GM23338 (cell line): ENCODE measurements around the gene SPECC1. TPM values are rescaled to one million over a fixed set of nuclear protein-coding genes. Genes with fewer than 3 reads are reported as not detected.

Source experiments
- ATAC-seq: fragments of 200-7000 bp; cut with Tn5 transposase; 3 replicates; pipeline ENCODE4 v1.9.1; 2020
- DNase-seq: peaks from one replicate; pipeline ENCODE4 v3.0.0-alpha.2; 2015; ENCODE audit warnings: low spot score
- H2AFZ ChIP-seq: fragments of 200-600 bp; sonication (generic); 2 replicates; pipeline ENCODE4 v1.8.0; 2016; ENCODE audit warnings: antibody characterized with exemption, mild to moderate bottlenecking, moderate library complexity
- H3F3A ChIP-seq: fragments of 200-600 bp; sonication (generic); replicated peaks from 2 replicates; pipeline ENCODE4 v1.8.0; 2017; ENCODE audit warnings: antibody characterized with exemption, mixed run types, low read depth
- H3K27ac ChIP-seq: fragments of 200-600 bp; sonication (generic); 2 replicates; pipeline ENCODE4 v1.6.1; 2016; ENCODE audit warnings: low read depth
- H3K27me3 ChIP-seq: fragments of 200-600 bp; sonication (generic); 2 replicates; pipeline ENCODE4 v1.8.0; 2016; ENCODE audit warnings: mild to moderate bottlenecking, mixed run types, moderate library complexity; ENCODE audit not compliant: insufficient read depth
- H3K36me3 ChIP-seq: fragments of 200-600 bp; sonication (generic); 2 replicates; pipeline ENCODE4 v1.8.0; 2016; ENCODE audit warnings: mild to moderate bottlenecking; ENCODE audit not compliant: insufficient read depth
- H3K4me1 ChIP-seq: fragments of 200-600 bp; sonication (generic); 2 replicates; pipeline ENCODE4 v1.8.0; 2016; ENCODE audit warnings: mild to moderate bottlenecking, moderate library complexity; ENCODE audit not compliant: insufficient read depth
- H3K4me2 ChIP-seq: fragments of 200-600 bp; sonication (generic); 2 replicates; pipeline ENCODE4 v1.7.1; 2017; ENCODE audit warnings: mixed run types
- H3K4me3 ChIP-seq: fragments of 200-600 bp; sonication (generic); 2 replicates; pipeline ENCODE4 v1.6.1; 2016; ENCODE audit warnings: mixed run types
- H3K79me2 ChIP-seq: fragments of 200-600 bp; sonication (generic); replicated peaks from 2 replicates; pipeline ENCODE4 v1.8.0; 2017; ENCODE audit warnings: mild to moderate bottlenecking; ENCODE audit not compliant: insufficient read depth
- H3K9me2 ChIP-seq: fragments of 200-600 bp; sonication (generic); 2 replicates; pipeline ENCODE4 v1.8.0; 2017; ENCODE audit not compliant: insufficient read depth
- H4K20me1 ChIP-seq: fragments of 200-600 bp; sonication (generic); replicated peaks from 2 replicates; pipeline ENCODE4 v1.8.0; 2017; ENCODE audit warnings: mild to moderate bottlenecking; ENCODE audit not compliant: insufficient read depth
- H3K27ac Mint-ChIP-seq: 2 replicates; pipeline ENCODE4 v1.8.0; 2020; ENCODE audit warnings: inconsistent platforms, mild to moderate bottlenecking, moderate library complexity, mixed read lengths
- H3K27me3 Mint-ChIP-seq: 3 replicates; pipeline ENCODE4 v1.8.0; 2022; ENCODE audit warnings: low read depth, mild to moderate bottlenecking, moderate library complexity, mixed read lengths, inconsistent platforms; ENCODE audit not compliant: insufficient read depth, poor library complexity
- H3K36me3 Mint-ChIP-seq: 3 replicates; pipeline ENCODE4 v1.8.0; 2021; ENCODE audit warnings: low read depth, mild to moderate bottlenecking, inconsistent platforms, moderate library complexity, mixed read lengths
- H3K4me1 Mint-ChIP-seq: 3 replicates; pipeline ENCODE4 v1.8.0; 2020; ENCODE audit warnings: mild to moderate bottlenecking, inconsistent platforms, mixed read lengths
- H3K4me3 Mint-ChIP-seq: 3 replicates; pipeline ENCODE4 v1.8.0; 2021; ENCODE audit warnings: moderate library complexity, mild to moderate bottlenecking, inconsistent platforms, mixed read lengths
- H3K9me3 Mint-ChIP-seq: 3 replicates; pipeline ENCODE4 v1.8.0; 2020; ENCODE audit warnings: moderate library complexity, mild to moderate bottlenecking, inconsistent platforms, mixed read lengths
- CREB1 ChIP-seq: fragments of 250-450 bp; sonication (Bioruptor Pico); IDR thresholded peaks from 2 replicates; pipeline ENCODE4 v1.5.0; 2020; ENCODE audit warnings: low read depth, mild to moderate bottlenecking, moderate library complexity
- CTCF ChIP-seq, 2 experiments: fragments of 200-600 bp in 1 of 2; sonication (generic) in 1 of 2; conservative IDR thresholded peaks; 2 replicates each; pipeline versions ENCODE4 v1.5.1 to v1.6.1; 2016 to 2017; ENCODE audit warnings: antibody characterized with exemption in 2 of 2, low read depth in 2 of 2, mild to moderate bottlenecking in 2 of 2, moderate library complexity in 1 of 2
- ETS1 ChIP-seq: IDR thresholded peaks from 2 replicates; pipeline ENCODE4 v1.6.1; 2016; ENCODE audit warnings: antibody characterized with exemption
- EZH2 ChIP-seq: fragments of 200-600 bp; sonication (generic); IDR thresholded peaks from one replicate; pipeline ENCODE4 v1.8.0; 2017; ENCODE audit warnings: antibody characterized with exemption, mild to moderate bottlenecking, low read depth; ENCODE audit not compliant: unreplicated experiment
- EZH2phosphoT487 ChIP-seq: fragments of 200-600 bp; sonication (generic); IDR thresholded peaks from one replicate; pipeline ENCODE4 v1.8.1; 2018; ENCODE audit warnings: antibody characterized with exemption; ENCODE audit not compliant: unreplicated experiment
- JUNB ChIP-seq: IDR thresholded peaks from one replicate; pipeline ENCODE4 v1.6.1; 2016; ENCODE audit warnings: antibody characterized with exemption; ENCODE audit not compliant: unreplicated experiment
- NANOG ChIP-seq: IDR thresholded peaks from 2 replicates; pipeline ENCODE4 v1.6.1; 2016; ENCODE audit warnings: antibody characterized with exemption, borderline replicate concordance
- POLR2AphosphoS5 ChIP-seq: IDR thresholded peaks from 2 replicates; pipeline ENCODE4 v1.6.1; 2016; ENCODE audit warnings: antibody characterized with exemption, low read depth
- REST ChIP-seq: IDR thresholded peaks from one replicate; pipeline ENCODE4 v1.6.1; 2018; ENCODE audit warnings: antibody characterized with exemption; ENCODE audit not compliant: unreplicated experiment
- STAT1 ChIP-seq: IDR thresholded peaks from one replicate; pipeline ENCODE4 v1.6.1; 2016; ENCODE audit warnings: antibody characterized with exemption; ENCODE audit not compliant: unreplicated experiment
- ZNF114 ChIP-seq: fragments of 250-450 bp; sonication (Bioruptor Pico); IDR thresholded peaks from 2 replicates; pipeline ENCODE4 v1.5.0; 2020; ENCODE audit warnings: mild to moderate bottlenecking, moderate library complexity
- ZNF331 ChIP-seq: fragments of 250-450 bp; sonication (Bioruptor Pico); IDR thresholded peaks from 2 replicates; pipeline ENCODE4 v1.5.0; 2020; ENCODE audit warnings: low read depth, mild to moderate bottlenecking, moderate library complexity
- ZNF462 ChIP-seq: fragments of 250-450 bp; sonication (Bioruptor Pico); IDR thresholded peaks from 2 replicates; pipeline ENCODE4 v1.5.0; 2020; ENCODE audit warnings: mild to moderate bottlenecking, moderate library complexity
- polyA plus RNA-seq: library from polyadenylated mRNA; unstranded; fragments of >200 nt; fragmentation: Nextera tagmentation; extraction: Ambion mirVana; gene quantifications from 2 replicates; pipeline ENCODE4 v1.2.1, GENCODE V29; 2016
- total RNA-seq: library from RNA; depleted of rRNA; stranded (reverse); fragments of >200 nt; shearing (Covaris generic); gene quantifications from 2 replicates; pipeline ENCODE4 v1.2.3, GENCODE V29; 2014

SPECC1 gene
- total and polyA plus RNA-seq, 2 experiments from 2014 or later = 42.6 to 101 TPM

DNA sequence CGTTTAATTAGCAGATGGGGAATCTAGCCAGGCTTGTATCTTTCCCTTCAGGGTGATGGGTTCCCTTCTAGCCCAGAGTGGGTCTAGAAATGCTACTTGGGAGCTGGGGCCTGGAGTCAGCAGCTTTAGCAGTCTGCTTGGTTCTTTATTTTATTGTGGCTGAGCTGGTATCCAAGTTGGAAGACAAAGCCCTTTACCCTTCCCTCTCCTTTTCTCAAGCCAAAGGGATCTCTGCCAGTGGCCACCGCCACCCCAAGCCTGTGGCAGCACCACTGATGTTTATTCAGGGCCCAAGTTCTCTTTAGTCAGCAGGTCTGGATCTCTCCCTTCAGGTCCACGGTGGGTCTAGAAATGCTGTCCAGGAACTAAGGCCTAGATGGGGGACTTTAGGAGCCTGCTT, 215.2 kb downstream of the SPECC1 start:
- H3K4me2 ChIP-seq = no peak overlapping the region
- DNase-seq (no peak), ATAC-seq (no peak)
- no peaks in the 10 kb centered on the region for H3K9me2 ChIP-seq
- H3K27me3 ChIP-seq = no peaks in the 10 kb centered on the region
- no peak overlapping the region for H3K27ac ChIP-seq
- no peak for TF ChIP-seq NANOG
- TF ChIP-seq JUNB = no peak
- no peak for TF ChIP-seq ZNF114 (CRISPR knock-in tag)
- no peak for TF ChIP-seq ETS1
- TF ChIP-seq CREB1 (CRISPR knock-in tag) = no peak
- TF ChIP-seq ZNF462 (CRISPR knock-in tag) = no peak
- no peak for TF ChIP-seq CTCF (conservative IDR thresholded peaks at IDR 0.05; ENCODE audit: low read depth in 2 of 2)
- no peak for TF ChIP-seq EZH2
- TF ChIP-seq POLR2AphosphoS5 = no peak
- TF ChIP-seq ZNF331 (CRISPR knock-in tag) = no peak
- no peak for TF ChIP-seq REST
- TF ChIP-seq STAT1 = no peak
- no peak for TF ChIP-seq EZH2phosphoT487
- H3K36me3 ChIP-seq = 0 out of 2 replicates have a peak, but pooled peaks cover 4% of the 10 kb centered on the region
- Mint-ChIP-seq H3K4me1 (peaks cover 48% of the 10 kb centered on the region), H3K27me3 (no peaks in the 10 kb centered on the region), H3K27ac (no peak overlapping the region), H3K4me3 (no peak overlapping the region), H3K9me3 (no peaks in the 10 kb centered on the region), H3K36me3 (peaks cover 25% of the 10 kb centered on the region)
- H2AFZ ChIP-seq = no peak overlapping the region
- peaks cover 3% of the 10 kb centered on the region for H4K20me1 ChIP-seq
- H3K4me3 ChIP-seq = no peak overlapping the region
- no peaks in the 10 kb centered on the region for H3F3A ChIP-seq
- peaks cover 22% of the 10 kb centered on the region for H3K4me1 ChIP-seq
- H3K79me2 ChIP-seq = peaks cover 75% of the 10 kb centered on the region
